ENCODE results near the gene RFT1. TPM values are rescaled to one million over a fixed set of nuclear protein-coding genes. Genes with fewer than 3 reads are reported as not detected.

Gene RFT1
- total RNA-seq, 4 donors from 2014 or later: 13.1 to 38.2 (median 16.5) TPM

DNA sequence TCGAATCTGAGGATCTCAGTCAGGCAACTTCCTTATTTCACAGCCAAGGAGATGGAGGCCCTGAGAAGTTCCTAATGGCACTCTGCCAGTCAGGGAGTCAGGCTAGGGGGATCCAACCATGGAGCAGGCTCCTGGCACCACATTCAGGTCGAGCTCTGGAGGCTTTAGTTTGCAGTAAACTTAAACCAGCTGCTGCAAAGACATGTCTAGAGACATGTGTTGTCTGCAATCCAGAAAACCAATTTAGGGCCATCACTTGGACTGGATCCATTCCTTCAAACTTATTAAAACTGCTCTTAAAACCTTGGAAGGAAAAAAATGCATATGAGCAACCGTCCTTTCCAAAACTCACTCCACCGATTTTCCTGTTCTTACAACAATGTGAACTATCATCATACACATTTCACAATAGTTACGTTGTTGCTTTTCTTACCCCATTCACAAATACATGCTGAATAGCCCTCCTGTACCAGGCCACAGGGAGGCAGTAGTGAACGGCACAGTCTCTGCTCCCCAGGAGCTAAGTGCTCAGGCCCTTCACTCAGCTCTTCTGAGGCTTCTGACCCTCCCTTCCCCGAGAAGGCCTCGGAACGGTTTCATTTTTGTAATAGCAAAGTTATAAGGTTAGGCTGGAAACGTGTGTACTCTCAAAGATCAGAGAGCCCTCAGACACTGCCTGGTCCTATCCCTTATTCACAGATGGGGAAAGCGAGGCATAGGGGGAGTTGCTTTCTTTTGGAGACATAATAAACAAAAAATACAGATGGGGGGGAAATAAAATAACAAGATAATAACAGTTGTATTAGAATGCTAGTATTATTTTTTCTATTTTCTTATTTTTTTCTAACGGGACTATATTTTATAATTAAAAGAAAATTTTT is 20.1 kb downstream of the RFT1 start:
- no peaks in the 10 kb centered on the region for H3K4me1 ChIP-seq
- no peaks in the 10 kb centered on the region for H3K27me3 ChIP-seq
- H3K27ac ChIP-seq: peak overlapping the region; percentile 62
- H3K9me3 ChIP-seq: no peaks in the 10 kb centered on the region
- no peak overlapping the region for H3K4me3 ChIP-seq
- intact Hi-C loops (cut with DNase I; ENCODE audit: low total_unique reads): no loop called here
- TF ChIP-seq POLR2A (IDR thresholded peaks at IDR 0.05): no peak
- TF ChIP-seq, protein P1, sequence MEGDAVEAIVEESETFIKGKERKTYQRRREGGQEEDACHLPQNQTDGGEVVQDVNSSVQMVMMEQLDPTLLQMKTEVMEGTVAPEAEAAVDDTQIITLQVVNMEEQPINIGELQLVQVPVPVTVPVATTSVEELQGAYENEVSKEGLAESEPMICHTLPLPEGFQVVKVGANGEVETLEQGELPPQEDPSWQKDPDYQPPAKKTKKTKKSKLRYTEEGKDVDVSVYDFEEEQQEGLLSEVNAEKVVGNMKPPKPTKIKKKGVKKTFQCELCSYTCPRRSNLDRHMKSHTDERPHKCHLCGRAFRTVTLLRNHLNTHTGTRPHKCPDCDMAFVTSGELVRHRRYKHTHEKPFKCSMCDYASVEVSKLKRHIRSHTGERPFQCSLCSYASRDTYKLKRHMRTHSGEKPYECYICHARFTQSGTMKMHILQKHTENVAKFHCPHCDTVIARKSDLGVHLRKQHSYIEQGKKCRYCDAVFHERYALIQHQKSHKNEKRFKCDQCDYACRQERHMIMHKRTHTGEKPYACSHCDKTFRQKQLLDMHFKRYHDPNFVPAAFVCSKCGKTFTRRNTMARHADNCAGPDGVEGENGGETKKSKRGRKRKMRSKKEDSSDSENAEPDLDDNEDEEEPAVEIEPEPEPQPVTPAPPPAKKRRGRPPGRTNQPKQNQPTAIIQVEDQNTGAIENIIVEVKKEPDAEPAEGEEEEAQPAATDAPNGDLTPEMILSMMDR (IDR thresholded peaks at IDR 0.05): peak; percentile 12 to 46 (median 34)
- peak; percentile 64 to 78 for DNase-seq
- no peaks in the 10 kb centered on the region for H3K36me3 ChIP-seq

DNA sequence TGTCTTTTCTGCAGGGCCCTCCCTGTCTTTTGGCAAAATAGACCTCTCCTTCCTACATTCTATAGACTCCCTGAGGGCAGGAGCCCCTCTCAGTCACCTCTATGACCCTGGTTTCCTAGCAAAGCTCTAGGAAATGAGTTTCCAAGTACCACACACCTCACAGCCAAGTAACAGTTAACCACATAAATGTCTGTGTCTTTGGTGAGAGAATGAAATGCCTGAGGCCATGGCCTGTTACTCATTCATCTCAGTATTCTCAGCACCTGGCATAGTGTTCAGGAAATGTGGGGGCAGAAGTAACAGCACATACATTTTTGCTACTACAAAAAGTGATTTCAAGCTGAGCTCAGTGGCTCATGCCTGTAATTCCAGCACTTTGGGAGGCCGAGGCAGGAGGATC is 21.0 kb downstream of the RFT1 start:
- TF ChIP-seq, protein P1 (IDR thresholded peaks at IDR 0.05): no peak
- no peak for TF ChIP-seq POLR2A (IDR thresholded peaks at IDR 0.05)
- no peak overlapping the region for H3K4me3 ChIP-seq
- H3K9me3 ChIP-seq: no peaks in the 10 kb centered on the region
- no peaks in the 10 kb centered on the region for H3K27me3 ChIP-seq
- no peak for DNase-seq
- intact Hi-C loops (cut with DNase I; ENCODE audit: low total_unique reads): no loop called here
- H3K4me1 ChIP-seq: no peaks in the 10 kb centered on the region
- H3K36me3 ChIP-seq: no peaks in the 10 kb centered on the region
- H3K27ac ChIP-seq: peak overlapping the region; percentile 62

DNA sequence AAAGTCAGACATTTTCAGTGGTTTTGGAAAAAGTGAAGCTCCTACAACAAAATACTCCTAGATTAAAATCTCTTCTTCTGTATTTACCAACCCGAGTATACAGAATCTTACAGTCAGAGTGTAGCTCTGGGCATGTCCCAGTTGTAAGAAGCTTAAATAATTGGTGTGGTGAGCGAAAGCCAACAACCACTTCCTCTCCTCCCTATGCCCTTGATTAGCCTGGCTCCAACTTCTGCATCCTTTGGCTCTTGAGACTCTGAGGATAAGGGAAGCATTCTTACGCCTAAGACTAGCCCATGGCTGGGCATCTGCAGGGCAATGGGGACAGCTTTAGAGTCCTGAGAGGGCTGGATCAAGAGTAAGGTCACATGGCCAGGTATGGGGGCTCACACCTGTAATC is 25.5 kb downstream of the RFT1 start:
- TF ChIP-seq, protein P1 (IDR thresholded peaks at IDR 0.05): no peak
- TF ChIP-seq POLR2A (IDR thresholded peaks at IDR 0.05): no peak
- intact Hi-C loops (cut with DNase I; ENCODE audit: low total_unique reads): no loop called here

DNA sequence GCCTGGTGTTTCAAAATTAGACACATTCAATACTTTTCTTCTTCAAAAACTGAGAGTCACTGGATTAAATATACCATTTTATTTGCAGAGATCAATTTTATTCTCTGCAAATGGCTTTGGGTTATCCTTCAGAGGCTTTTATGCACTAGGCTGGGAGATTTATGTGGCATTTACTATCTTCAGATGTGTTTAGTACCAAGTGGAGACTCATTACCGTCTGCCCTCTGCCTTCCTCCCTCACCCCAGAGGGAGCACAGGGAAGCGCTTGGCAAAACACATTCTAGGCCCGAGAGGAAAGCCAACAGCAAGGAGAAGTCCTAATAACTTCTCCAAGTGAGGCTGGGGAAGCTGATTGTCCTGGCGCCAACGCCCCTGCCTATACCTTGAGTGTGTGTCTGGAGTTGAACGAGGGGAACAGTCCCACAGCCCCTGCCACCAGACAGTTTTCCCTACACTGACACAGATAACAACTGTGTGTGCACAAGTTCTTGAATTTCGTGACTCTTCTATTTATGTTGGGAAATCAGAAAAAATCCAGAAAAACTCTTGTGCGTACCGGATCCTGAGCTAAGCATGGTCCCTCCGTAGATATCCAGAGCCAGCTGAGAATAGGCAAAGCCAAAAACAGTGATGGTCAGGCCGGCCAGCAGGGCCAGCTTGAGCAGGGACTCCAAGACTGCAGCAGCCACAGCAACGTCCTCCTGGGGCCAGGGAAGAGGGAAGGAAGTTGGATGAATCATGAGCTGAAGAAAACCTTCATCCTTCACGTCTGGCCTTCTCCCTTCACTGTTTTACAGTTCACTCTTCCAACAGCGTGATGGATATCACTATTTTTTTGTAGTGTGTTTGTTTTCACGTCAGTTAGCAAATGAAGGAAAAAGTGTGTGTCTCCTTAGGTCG is 26.6 kb downstream of the RFT1 start:
- Histone ChIP-seq H3K36me3 (no peaks in the 10 kb centered on the region), H3K4me1 (no peaks in the 10 kb centered on the region), H3K9me3 (no peaks in the 10 kb centered on the region), H3K27ac (no peak overlapping the region), H3K27me3 (no peaks in the 10 kb centered on the region), H3K4me3 (no peak overlapping the region)
- TF ChIP-seq POLR2A (IDR thresholded peaks at IDR 0.05): no peak
- TF ChIP-seq, protein P1 (IDR thresholded peaks at IDR 0.05): no peak
- intact Hi-C loops (cut with DNase I; ENCODE audit: low total_unique reads): no loop called here
- no peak for DNase-seq

More for the DNA sequence above, 25.5 kb downstream of the RFT1 start:
- no peaks in the 10 kb centered on the region for H3K27me3 ChIP-seq
- no peaks in the 10 kb centered on the region for H3K4me1 ChIP-seq
- no peak overlapping the region for H3K27ac ChIP-seq
- no peak overlapping the region for H3K4me3 ChIP-seq
- H3K9me3 ChIP-seq: no peaks in the 10 kb centered on the region
- H3K36me3 ChIP-seq: no peaks in the 10 kb centered on the region
- no peak for DNase-seq

Data from uterus (tissue), 4 donors.